Kidney (tissue), 14 donors: ENCODE measurements around the gene ME3. TPM values are rescaled to one million over a fixed set of nuclear protein-coding genes. Genes with fewer than 3 reads are reported as not detected.

Experiments used
- DNase-seq, 5 donors: peaks; one replicate each; pipeline ENCODE4 v3.0.0-alpha.2; 2013 to 2020
- FAIRE-seq: peaks from 2 replicates; lab custom pipeline; 2012; peaks lifted over from hg19 to GRCh38; lab: Jason Lieb, UNC
- H3K27ac ChIP-seq, 2 donors: one replicate each; pipeline ENCODE4 v1.7.0; 2013; ENCODE audit warnings: low read depth in 2 of 2, low read length in 2 of 2, inconsistent platforms in 1 of 2
- H3K27me3 ChIP-seq: one replicate; pipeline ENCODE4 v1.7.1; 2013; ENCODE audit warnings: low read length, inconsistent platforms; ENCODE audit not compliant: control insufficient read depth, insufficient read depth
- H3K36me3 ChIP-seq, 3 donors: one replicate each; pipeline versions ENCODE4 v1.7.0 to v1.7.1; 2013; ENCODE audit warnings: low read length in 3 of 3, control low read depth in 1 of 3, inconsistent platforms in 1 of 3; ENCODE audit not compliant: insufficient read depth in 3 of 3, control insufficient read depth in 2 of 3
- H3K4me1 ChIP-seq, 3 donors: one replicate each; pipeline versions ENCODE4 v1.7.0 to v1.7.1; 2013; ENCODE audit warnings: low read length in 3 of 3, inconsistent platforms in 1 of 3, low read depth in 1 of 3; ENCODE audit not compliant: control insufficient read depth in 2 of 3, insufficient read depth in 2 of 3
- H3K4me3 ChIP-seq, 3 donors: one replicate each; pipeline versions ENCODE4 v1.7.0 to v1.8.1; 2013; ENCODE audit warnings: low read length in 3 of 3, control low read depth in 1 of 3, inconsistent platforms in 1 of 3
- H3K9ac ChIP-seq, 3 donors: one replicate each; pipeline versions ENCODE4 v1.7.0 to v1.7.1; 2013; ENCODE audit warnings: low read length in 3 of 3, control low read depth in 1 of 3, inconsistent platforms in 1 of 3
- H3K9me3 ChIP-seq, 3 donors: one replicate each; pipeline versions ENCODE4 v1.7.0 to v1.7.1; 2013; ENCODE audit warnings: low read length in 3 of 3, control low read depth in 1 of 3, inconsistent platforms in 1 of 3; ENCODE audit not compliant: control insufficient read depth in 2 of 3, insufficient read depth in 1 of 3
- intact Hi-C: fragments of 100-400 bp; cut with DNase I; formaldehyde crosslinking; loops from one replicate; pipeline ENCODE4 v1.11.1; 2022
- polyA plus RNA-seq: library from polyadenylated mRNA; stranded (reverse); fragments of 350-450 nt; fragmentation: Illumina TruSeq; extraction: RNeasy Lipid Tissue Mini Kit (QIAGEN cat#74804); gene quantifications from one replicate; pipeline ENCODE4 v1.2.3, GENCODE V29; 2014; ENCODE audit warnings: low read depth, low replicate concordance; ENCODE audit not compliant: insufficient read depth
- total RNA-seq: library from RNA; stranded (reverse); fragmentation: NEBNext Ultra II Directional; extraction: Animal tissue kit (Norgen Biotek cat#: 25700); gene quantifications from one replicate; pipeline ENCODE4 v1.2.1, GENCODE V29; 2021
- TF ChIP-seq, protein P1 (sequence below): IDR thresholded peaks from 3 replicates; pipeline ENCODE4 v1.5.1; 2012; ENCODE audit warnings: mild to moderate bottlenecking, moderate library complexity, borderline replicate concordance; ENCODE audit not compliant: insufficient read depth; ENCODE audit errors: extremely low read depth
- donor health status: control.
- donor health status: control.
- donor health status: control.
- donor health status: control.
- donor health status: control.
- donor health status: DM: yes; HTN: yes; CAD: no.
- donor health status: Normal renal cell carcinoma (clear cell type).

The ME3 gene
- total and polyA plus RNA-seq, 2 donors from 2014 or later: 13.2 to 32.2 TPM

DNA sequence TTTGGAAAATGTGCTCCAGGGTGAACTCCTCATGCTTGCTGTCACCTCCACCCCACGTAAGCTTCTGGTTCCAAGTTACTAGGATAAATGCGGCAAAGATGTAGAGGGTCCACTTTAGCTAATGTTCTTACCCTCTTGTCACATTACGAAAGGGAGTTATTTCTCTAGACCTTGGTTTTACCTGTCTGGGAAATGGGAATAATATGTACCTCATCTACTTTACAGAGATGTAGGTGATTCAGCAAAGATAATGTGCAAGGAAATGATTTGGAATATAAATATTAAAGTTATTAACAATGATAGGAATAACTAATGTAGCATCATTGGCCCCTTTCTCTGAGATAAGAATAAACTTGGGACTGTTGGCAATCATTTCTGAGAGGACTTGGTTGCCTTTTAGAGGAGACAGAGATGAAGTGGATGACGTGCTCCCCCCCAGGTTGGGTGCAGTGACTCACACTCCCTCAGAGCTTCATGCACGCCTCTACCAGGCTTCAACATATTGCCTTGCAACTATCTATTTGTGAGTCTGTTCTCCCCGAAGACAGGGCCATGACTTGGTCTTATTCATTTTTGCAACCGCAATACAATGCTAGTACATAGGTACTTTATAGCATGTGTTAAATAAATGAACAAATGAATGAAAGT lies 97.1 kb downstream of the ME3 start:
- TF ChIP-seq, protein P1, sequence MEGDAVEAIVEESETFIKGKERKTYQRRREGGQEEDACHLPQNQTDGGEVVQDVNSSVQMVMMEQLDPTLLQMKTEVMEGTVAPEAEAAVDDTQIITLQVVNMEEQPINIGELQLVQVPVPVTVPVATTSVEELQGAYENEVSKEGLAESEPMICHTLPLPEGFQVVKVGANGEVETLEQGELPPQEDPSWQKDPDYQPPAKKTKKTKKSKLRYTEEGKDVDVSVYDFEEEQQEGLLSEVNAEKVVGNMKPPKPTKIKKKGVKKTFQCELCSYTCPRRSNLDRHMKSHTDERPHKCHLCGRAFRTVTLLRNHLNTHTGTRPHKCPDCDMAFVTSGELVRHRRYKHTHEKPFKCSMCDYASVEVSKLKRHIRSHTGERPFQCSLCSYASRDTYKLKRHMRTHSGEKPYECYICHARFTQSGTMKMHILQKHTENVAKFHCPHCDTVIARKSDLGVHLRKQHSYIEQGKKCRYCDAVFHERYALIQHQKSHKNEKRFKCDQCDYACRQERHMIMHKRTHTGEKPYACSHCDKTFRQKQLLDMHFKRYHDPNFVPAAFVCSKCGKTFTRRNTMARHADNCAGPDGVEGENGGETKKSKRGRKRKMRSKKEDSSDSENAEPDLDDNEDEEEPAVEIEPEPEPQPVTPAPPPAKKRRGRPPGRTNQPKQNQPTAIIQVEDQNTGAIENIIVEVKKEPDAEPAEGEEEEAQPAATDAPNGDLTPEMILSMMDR: no peak
- no peak for DNase-seq
- no peak for FAIRE-seq
- H3K9ac ChIP-seq: no peak overlapping the region
- no peaks in the 10 kb centered on the region for H3K27me3 ChIP-seq
- no peaks in the 10 kb centered on the region for H3K36me3 ChIP-seq
- H3K4me1 ChIP-seq: peaks cover 0 to 14% (median 11%) of the 10 kb centered on the region in 3 donors
- H3K9me3 ChIP-seq: no peaks in the 10 kb centered on the region
- H3K27ac ChIP-seq: no peak overlapping the region
- H3K4me3 ChIP-seq: no peak overlapping the region
- intact Hi-C loops: no loop called here

DNA sequence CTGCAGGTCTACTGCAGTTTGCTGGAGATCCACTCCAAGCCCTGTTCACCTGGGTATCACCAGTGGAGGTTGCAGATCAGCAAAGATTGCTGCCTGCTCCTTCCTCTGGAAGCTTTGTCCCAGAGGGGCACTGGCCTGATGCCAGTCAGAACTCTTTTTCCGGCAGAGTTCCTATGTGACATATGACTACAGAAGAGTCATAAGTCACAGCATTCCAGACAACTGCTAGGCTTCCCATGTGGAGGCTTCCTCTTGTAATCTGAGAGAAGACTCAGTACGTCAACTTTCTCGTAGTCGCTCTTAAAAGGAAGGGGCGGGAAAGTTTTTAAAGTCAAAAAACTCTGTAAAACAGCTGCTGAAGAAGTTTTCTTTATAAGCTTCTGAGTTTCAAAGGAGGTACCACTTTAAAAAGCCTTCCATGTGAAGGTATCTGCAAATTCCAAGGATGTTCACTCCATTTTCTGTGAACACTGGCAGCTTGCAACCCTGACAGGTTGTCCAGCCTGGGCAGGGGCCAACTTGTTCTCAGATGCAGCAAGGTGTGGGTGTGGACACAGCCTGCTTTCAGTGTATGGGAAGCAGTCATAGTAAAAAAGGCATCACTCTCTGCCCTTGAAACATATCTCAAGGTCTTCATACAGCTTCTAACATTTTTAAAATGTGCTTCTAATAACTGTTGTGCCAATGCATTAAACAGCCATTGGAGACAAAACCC lies 97.8 kb downstream of the ME3 start:
- Histone ChIP-seq H3K27me3 (no peaks in the 10 kb centered on the region), H3K27ac (no peak overlapping the region), H3K36me3 (no peaks in the 10 kb centered on the region), H3K4me3 (no peak overlapping the region), H3K9me3 (no peaks in the 10 kb centered on the region), H3K4me1 (peaks cover 0 to 14% (median 11%) of the 10 kb centered on the region in 3 donors), H3K9ac (no peak overlapping the region)
- FAIRE-seq: no peak
- DNase-seq: peak in 3 of 5 donors; percentile 27 to 76 (median 61)
- TF ChIP-seq, protein P1: no peak
- intact Hi-C loops: no loop called here

DNA sequence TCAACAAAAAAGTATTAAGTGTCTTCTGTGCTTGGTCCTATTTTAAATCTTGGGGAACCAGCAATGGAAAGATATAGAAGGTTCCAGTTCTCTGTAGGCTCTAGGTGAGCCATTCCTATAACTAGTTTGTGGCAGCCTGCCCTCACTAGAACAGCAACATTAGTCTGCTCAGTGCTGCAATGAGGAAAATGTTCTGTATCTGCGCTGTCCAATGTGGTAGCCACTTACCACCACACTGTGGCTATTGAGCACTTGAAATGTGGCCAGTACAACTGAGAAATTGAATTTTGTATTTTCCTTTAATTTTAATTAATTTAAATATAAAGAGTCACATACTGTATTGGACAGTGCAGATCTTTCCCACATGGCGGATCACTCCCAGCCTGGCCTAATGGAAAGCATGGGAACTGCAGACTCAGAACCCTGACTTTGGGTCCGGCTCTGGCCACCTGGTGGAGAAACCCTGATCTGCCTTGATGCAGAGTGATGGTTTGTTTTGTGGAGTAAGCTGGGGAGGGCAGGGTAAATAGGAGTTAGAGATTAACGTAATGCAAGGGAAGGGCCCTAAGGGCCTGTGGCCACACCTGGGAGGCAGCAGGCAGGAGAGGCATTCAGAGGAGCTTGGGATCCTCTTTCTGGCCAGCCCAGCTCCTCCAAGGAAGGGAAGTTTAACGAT lies 101.0 kb downstream of the ME3 start:
- H3K9me3 ChIP-seq: no peaks in the 10 kb centered on the region
- no peak overlapping the region for H3K27ac ChIP-seq
- peak in 1 of 5 donors; percentile 48 for DNase-seq
- peaks cover 0 to 13% (median 4%) of the 10 kb centered on the region in 3 donors for H3K4me1 ChIP-seq
- H3K27me3 ChIP-seq: no peaks in the 10 kb centered on the region
- TF ChIP-seq, protein P1: peak; percentile 21
- no peak overlapping the region for H3K4me3 ChIP-seq
- no peak overlapping the region for H3K9ac ChIP-seq
- intact Hi-C loops: no loop called here
- H3K36me3 ChIP-seq: no peaks in the 10 kb centered on the region
- FAIRE-seq: no peak
